ENCODE data around the gene ZIC2.

Gene ZIC2

GRCh38 chr13:99988529-99989275 is 7.1 kb downstream of the ZIC2 start:
- DNase-seq, result no peak

- no peak for DNase-seq
These were observed 7.9 kb downstream of the ZIC2 start for GRCh38 chr13:99989276-99990125.

GRCh38 chr13:99990126-99990977 is 8.8 kb downstream of the ZIC2 start:
- DNase-seq, result no peak

- DNase-seq, result peak; percentile 18
These were observed 9.6 kb downstream of the ZIC2 start for GRCh38 chr13:99991013-99991827.

- DNase-seq, result no peak
These were observed 10.5 kb downstream of the ZIC2 start for GRCh38 chr13:99991828-99992775.

GRCh38 chr13:99992949-99993351 is 11.4 kb downstream of the ZIC2 start:
- no peak for DNase-seq

GRCh38 chr13:99993660-99994637 is 12.4 kb downstream of the ZIC2 start:
- peak; percentile 20 for DNase-seq

GRCh38 chr13:99994638-99995020 is 13.0 kb downstream of the ZIC2 start:
- no peak for DNase-seq

- DNase-seq, result no peak
These were observed 13.6 kb downstream of the ZIC2 start for GRCh38 chr13:99995104-99995588.

GRCh38 chr13:99995589-99996380 is 14.2 kb downstream of the ZIC2 start:
- DNase-seq, result peak; percentile 51

- no peak for DNase-seq
These were observed 14.9 kb downstream of the ZIC2 start for GRCh38 chr13:99996381-99996973.

- peak; percentile 15 for DNase-seq
These were observed 16.2 kb downstream of the ZIC2 start for GRCh38 chr13:99997702-99998214.

GRCh38 chr13:99998261-99998660 is 16.7 kb downstream of the ZIC2 start:
- no peak for DNase-seq

- DNase-seq, result no peak
These were observed 33.0 kb downstream of the ZIC2 start for GRCh38 chr13:100014621-100015020.

- no peak for DNase-seq
These were observed 38.3 kb downstream of the ZIC2 start for GRCh38 chr13:100019780-100020356.

- DNase-seq, result no peak
These were observed 41.2 kb downstream of the ZIC2 start for GRCh38 chr13:100022798-100023197.

GRCh38 chr13:100024023-100024422 is 42.4 kb downstream of the ZIC2 start:
- no peak for DNase-seq

GRCh38 chr13:100029933-100030332 is 48.3 kb downstream of the ZIC2 start:
- DNase-seq, result no peak

All from right hindlimb (tissue), 1 donor.